Panc1 (cell line): ENCODE data around the gene LMF1. TPM values are rescaled to one million over a fixed set of nuclear protein-coding genes. Genes with fewer than 3 reads are reported as not detected.

Source experiments
- ATAC-seq: fragments of 200-7000 bp; cut with Tn5 transposase; 2 replicates; pipeline ENCODE4 v1.9.1; 2020; ENCODE audit warnings: mild to moderate bottlenecking, moderate library complexity
- BruUV-seq: library from RNA; stranded (reverse); fragments of 400-500 nt; replicated peaks from 2 replicates; lab custom pipeline; 2021; lab: Mats Ljungman, UMichigan
- CTCF ChIA-PET: fragments of 300-600 bp; sonication (Branson Sonifier 250); formaldehyde crosslinking; loops from one replicate; lab custom pipeline; 2022; ENCODE audit warnings: antibody characterized with exemption; lab: Charles Lee
- POLR2A ChIA-PET: fragments of 300-600 bp; sonication (Branson Sonifier 250); formaldehyde crosslinking; loops from one replicate; lab custom pipeline; 2022; ENCODE audit warnings: antibody characterized with exemption; lab: Charles Lee
- DNase-seq: peaks from one replicate; pipeline ENCODE4 v3.0.0-alpha.2; 2010; ENCODE audit warnings: low read depth, low spot score
- H3K27ac ChIP-seq: 2 replicates; pipeline ENCODE4 v1.5.1; 2011; ENCODE audit warnings: mild to moderate bottlenecking, low read length, inconsistent platforms
- H3K27me3 ChIP-seq: fragments of 200-500 bp; sonication (Bioruptor generic); 2 replicates; pipeline ENCODE4 v1.6.0; 2014; ENCODE audit warnings: low read length, inconsistent platforms; ENCODE audit not compliant: control insufficient read depth, insufficient read depth
- H3K36me3 ChIP-seq: fragments of 200-500 bp; sonication (Bioruptor generic); 2 replicates; pipeline ENCODE4 v1.5.1; 2014; ENCODE audit warnings: inconsistent platforms, mild to moderate bottlenecking, low read length, moderate library complexity; ENCODE audit not compliant: control insufficient read depth, insufficient read depth
- H3K4me1 ChIP-seq: 2 replicates; pipeline ENCODE4 v1.5.1; 2011; ENCODE audit warnings: inconsistent platforms, mild to moderate bottlenecking, low read length, moderate library complexity; ENCODE audit not compliant: control insufficient read depth, insufficient read depth
- H3K4me3 ChIP-seq, 2 experiments: 2 replicates each; pipeline ENCODE4 v1.5.1; 2011 to 2012; ENCODE audit warnings: low read depth in 2 of 2, low read length in 2 of 2, mild to moderate bottlenecking in 2 of 2, inconsistent platforms in 1 of 2, moderate library complexity in 1 of 2
- H3K9me3 ChIP-seq: fragments of 200-500 bp; sonication (Bioruptor generic); 2 replicates; pipeline ENCODE4 v1.5.1; 2014; ENCODE audit warnings: low read depth, mild to moderate bottlenecking, inconsistent platforms, low read length, moderate library complexity; ENCODE audit not compliant: control insufficient read depth, insufficient read depth
- CTCF ChIP-seq: fragments of 450-650 bp; IDR thresholded peaks from 2 replicates; pipeline ENCODE4 v1.5.1; 2017; ENCODE audit warnings: mild to moderate bottlenecking
- POLR2AphosphoS5 ChIP-seq: IDR thresholded peaks from 2 replicates; pipeline ENCODE4 v1.6.1; 2012; ENCODE audit warnings: mild to moderate bottlenecking, low read depth, low read length, moderate library complexity
- REST ChIP-seq, 2 experiments: IDR thresholded peaks; 2 replicates each; pipeline ENCODE4 v1.6.1; 2011 to 2012; ENCODE audit warnings: low read depth in 2 of 2, control low read depth in 1 of 2, low read length in 1 of 2, mild to moderate bottlenecking in 1 of 2, moderate library complexity in 1 of 2; ENCODE audit not compliant: insufficient read depth in 1 of 2
- SIN3A ChIP-seq: IDR thresholded peaks from 2 replicates; pipeline ENCODE4 v1.6.1; 2012; ENCODE audit warnings: low read depth, mild to moderate bottlenecking, low read length, moderate library complexity, borderline replicate concordance; ENCODE audit not compliant: insufficient read depth
- TCF7L2 ChIP-seq: IDR thresholded peaks from 2 replicates; pipeline ENCODE4 v1.6.1; 2011; ENCODE audit warnings: mild to moderate bottlenecking, low read depth, low read length, inconsistent platforms
- in situ Hi-C: cut with HindIII; loops from 2 replicates; pipeline ENCODE4 v1.10.0; 2016; ENCODE audit warnings: low sequenced_read_pairs, low pct_unique_long_range_greater_than_20kb
- intact Hi-C: fragments of 100-400 bp; cut with micrococcal nuclease; formaldehyde crosslinking; loops from one replicate; pipeline ENCODE4 v1.10.0; 2022; ENCODE audit not compliant: unreplicated experiment
- total RNA-seq: library from RNA; stranded (reverse); gene quantifications from one replicate; pipeline ENCODE4 v1.2.1, GENCODE V29; 2021; ENCODE audit not compliant: unreplicated experiment

LMF1 gene
- total RNA-seq, 1 experiment from 2014 or later = 24.3 TPM

- ATAC-seq = no peak
- TF ChIP-seq POLR2AphosphoS5 (no peak), CTCF (no peak), SIN3A (no peak), TCF7L2 (no peak), REST (IDR thresholded peaks at IDR 0.05; ENCODE audit: insufficient read depth in 1 of 2, low read depth in 2 of 2, low read length in 1 of 2) (no peak)
- H3K27ac ChIP-seq = no peak overlapping the region
- H3K9me3 ChIP-seq = no peaks in the 10 kb centered on the region
- intact Hi-C loops (no loop called here), in situ Hi-C loops (no loop called here)
- H3K4me1 ChIP-seq = no peaks in the 10 kb centered on the region
- POLR2A ChIA-PET = no interaction called here
- no peak for DNase-seq
- no peaks in the 10 kb centered on the region for H3K27me3 ChIP-seq
- H3K4me3 ChIP-seq = no peak overlapping the region
- no peaks in the 10 kb centered on the region for H3K36me3 ChIP-seq
- CTCF ChIA-PET = no interaction called here
- BruUV-seq = no TSS peak
Measured at GRCh38 chr16:875182-876040, 95.4 kb downstream of the LMF1 start.

GRCh38 chr16:874366-875181 lies 96.2 kb downstream of the LMF1 start:
- no TSS peak for BruUV-seq
- CTCF ChIA-PET = no interaction called here

More at GRCh38 chr16:874366-875181, 96.2 kb downstream of the LMF1 start:
- Histone ChIP-seq H3K27me3 (no peaks in the 10 kb centered on the region), H3K27ac (no peak overlapping the region), H3K9me3 (no peaks in the 10 kb centered on the region), H3K4me3 (no peak overlapping the region), H3K36me3 (no peaks in the 10 kb centered on the region), H3K4me1 (no peaks in the 10 kb centered on the region)
- in situ Hi-C loops = no loop called here
- TF ChIP-seq CTCF = no peak
- TF ChIP-seq POLR2AphosphoS5 = no peak
- no peak for TF ChIP-seq REST (IDR thresholded peaks at IDR 0.05; ENCODE audit: insufficient read depth in 1 of 2, low read depth in 2 of 2, low read length in 1 of 2)
- TF ChIP-seq SIN3A = no peak
- no peak for TF ChIP-seq TCF7L2
- DNase-seq (no peak), ATAC-seq (no peak)
- POLR2A ChIA-PET = no interaction called here
- intact Hi-C loops = no loop called here
